ENCODE results near the gene TMEM185A. TPM values are rescaled to one million over a fixed set of nuclear protein-coding genes. Genes with fewer than 3 reads are reported as not detected.
A peak's percentile ranks its signal among the peaks of the same experiment; 100 is the strongest.
"Not testable (repeated sequence)": the region's sequence is repeated elsewhere in the genome, so short reads cannot be mapped to it uniquely, and the experiment has no call there.

Gene TMEM185A
- total RNA-seq, 1 experiment from 2014 or later: 19.1 TPM

- not testable (repeated sequence) for DNase-seq; H3K36me3 ChIP-seq; H3K27ac ChIP-seq; H3K9me3 ChIP-seq (replicated peaks); H3K4me1 ChIP-seq; H3K4me3 ChIP-seq; H3K27me3 ChIP-seq
Measured at GRCh38 chrX:149595214-149595613, 36.4 kb downstream of the TMEM185A start, which contains the start of gene HSFX2. HSFX2 (minus strand) TSS chrX:149595314; CDS start chrX:149594700, 614 bp downstream.

GRCh38 chrX:149590993-149591392 is 40.6 kb downstream of the TMEM185A start:
- H3K9me3 ChIP-seq (replicated peaks); H3K27ac ChIP-seq: not testable (repeated sequence)

GRCh38 chrX:149587359-149587758 is 44.2 kb downstream of the TMEM185A start, which contains the start of gene MAGEA9B:
MAGEA9B (minus strand) TSS chrX:149587459; CDS start chrX:149583179, 4,280 bp downstream.
- not testable (repeated sequence) for H3K27me3 ChIP-seq; H3K4me3 ChIP-seq; H3K9me3 ChIP-seq (replicated peaks); H3K27ac ChIP-seq; H3K36me3 ChIP-seq; H3K4me1 ChIP-seq; DNase-seq

More at GRCh38 chrX:149590993-149591392, 40.6 kb downstream of the TMEM185A start:
- DNase-seq, H3K4me3 ChIP-seq, H3K4me1 ChIP-seq, H3K27me3 ChIP-seq, H3K36me3 ChIP-seq: not testable (repeated sequence)

- not testable (repeated sequence) for H3K4me1 ChIP-seq; H3K9me3 ChIP-seq (replicated peaks); H3K27me3 ChIP-seq; H3K36me3 ChIP-seq; H3K4me3 ChIP-seq; DNase-seq; H3K27ac ChIP-seq
Measured at GRCh38 chrX:149585631-149586030, 46.0 kb downstream of the TMEM185A start.

- not testable (repeated sequence) for H3K4me1 ChIP-seq, H3K4me3 ChIP-seq
Measured at GRCh38 chrX:149573456-149573855, 58.1 kb downstream of the TMEM185A start.

GRCh38 chrX:149572743-149573142 is 58.8 kb downstream of the TMEM185A start:
- no peak overlapping the region for H3K4me3 ChIP-seq
- H3K9me3 ChIP-seq (replicated peaks): no peaks in the 10 kb centered on the region
- no peaks in the 10 kb centered on the region for H3K27me3 ChIP-seq
- no peak for DNase-seq
- no peaks in the 10 kb centered on the region for H3K36me3 ChIP-seq
- H3K4me1 ChIP-seq: no peaks in the 10 kb centered on the region
- H3K27ac ChIP-seq: no peak overlapping the region

More at GRCh38 chrX:149573456-149573855, 58.1 kb downstream of the TMEM185A start:
- H3K9me3 ChIP-seq (replicated peaks); H3K27ac ChIP-seq; DNase-seq; H3K36me3 ChIP-seq; H3K27me3 ChIP-seq: not testable (repeated sequence)

- no peaks in the 10 kb centered on the region for H3K27me3 ChIP-seq
- H3K36me3 ChIP-seq: no peaks in the 10 kb centered on the region
- DNase-seq: no peak
- H3K4me1 ChIP-seq: no peaks in the 10 kb centered on the region
- H3K4me3 ChIP-seq: no peak overlapping the region
- no peaks in the 10 kb centered on the region for H3K9me3 ChIP-seq (replicated peaks)
- H3K27ac ChIP-seq: no peak overlapping the region
Measured at GRCh38 chrX:149571770-149572169, 59.8 kb downstream of the TMEM185A start.

GRCh38 chrX:149570668-149571067 is 60.9 kb downstream of the TMEM185A start:
- Histone ChIP-seq H3K27ac (no peak overlapping the region), H3K9me3 (replicated peaks) (no peaks in the 10 kb centered on the region), H3K4me1 (no peaks in the 10 kb centered on the region), H3K36me3 (no peaks in the 10 kb centered on the region), H3K27me3 (no peaks in the 10 kb centered on the region), H3K4me3 (no peak overlapping the region)
- peak in 1 of 2 experiments; percentile 44 for DNase-seq

GRCh38 chrX:149569770-149570169 is 61.8 kb downstream of the TMEM185A start:
- Histone ChIP-seq H3K27me3 (no peaks in the 10 kb centered on the region), H3K4me3 (no peak overlapping the region), H3K36me3 (no peaks in the 10 kb centered on the region), H3K9me3 (replicated peaks) (no peaks in the 10 kb centered on the region), H3K4me1 (no peaks in the 10 kb centered on the region), H3K27ac (no peak overlapping the region)
- no peak for DNase-seq

GRCh38 chrX:149568701-149569296 is 62.8 kb downstream of the TMEM185A start:
- H3K4me3 ChIP-seq: no peak overlapping the region
- H3K9me3 ChIP-seq (replicated peaks): no peaks in the 10 kb centered on the region
- no peak overlapping the region for H3K27ac ChIP-seq
- no peaks in the 10 kb centered on the region for H3K4me1 ChIP-seq
- no peak for DNase-seq
- no peaks in the 10 kb centered on the region for H3K27me3 ChIP-seq
- no peaks in the 10 kb centered on the region for H3K36me3 ChIP-seq

- H3K36me3 ChIP-seq: no peaks in the 10 kb centered on the region
- H3K4me1 ChIP-seq: no peaks in the 10 kb centered on the region
- H3K27ac ChIP-seq: no peak overlapping the region
- no peaks in the 10 kb centered on the region for H3K27me3 ChIP-seq
- H3K4me3 ChIP-seq: no peak overlapping the region
- DNase-seq: no peak
- no peaks in the 10 kb centered on the region for H3K9me3 ChIP-seq (replicated peaks)
Measured at GRCh38 chrX:149567621-149568417, 63.8 kb downstream of the TMEM185A start.

GRCh38 chrX:149563359-149563758 is 68.2 kb downstream of the TMEM185A start:
- no peaks in the 10 kb centered on the region for H3K36me3 ChIP-seq
- no peak overlapping the region for H3K27ac ChIP-seq
- H3K9me3 ChIP-seq (replicated peaks): no peaks in the 10 kb centered on the region
- DNase-seq: no peak
- H3K4me1 ChIP-seq: no peaks in the 10 kb centered on the region
- H3K27me3 ChIP-seq: no peaks in the 10 kb centered on the region
- H3K4me3 ChIP-seq: no peak overlapping the region

- not testable (repeated sequence) for H3K4me1 ChIP-seq; H3K36me3 ChIP-seq; DNase-seq; H3K27me3 ChIP-seq; H3K27ac ChIP-seq; H3K9me3 ChIP-seq (replicated peaks); H3K4me3 ChIP-seq
Measured at GRCh38 chrX:149555251-149555650, 76.3 kb downstream of the TMEM185A start.

GRCh38 chrX:149551939-149552248 is 79.7 kb downstream of the TMEM185A start:
- not testable (repeated sequence) for H3K4me1 ChIP-seq; DNase-seq; H3K27me3 ChIP-seq; H3K36me3 ChIP-seq; H3K9me3 ChIP-seq (replicated peaks); H3K27ac ChIP-seq; H3K4me3 ChIP-seq

- not testable (repeated sequence) for H3K9me3 ChIP-seq (replicated peaks); H3K27ac ChIP-seq; H3K4me3 ChIP-seq; H3K36me3 ChIP-seq; H3K27me3 ChIP-seq; DNase-seq; H3K4me1 ChIP-seq
Measured at GRCh38 chrX:149551245-149551938, 80.2 kb downstream of the TMEM185A start.
